ENCODE data around the gene TSGA10IP.
"Not testable (repeated sequence)": the region's sequence is repeated elsewhere in the genome, so short reads cannot be mapped to it uniquely, and the experiment has no call there.

The TSGA10IP gene

DNA sequence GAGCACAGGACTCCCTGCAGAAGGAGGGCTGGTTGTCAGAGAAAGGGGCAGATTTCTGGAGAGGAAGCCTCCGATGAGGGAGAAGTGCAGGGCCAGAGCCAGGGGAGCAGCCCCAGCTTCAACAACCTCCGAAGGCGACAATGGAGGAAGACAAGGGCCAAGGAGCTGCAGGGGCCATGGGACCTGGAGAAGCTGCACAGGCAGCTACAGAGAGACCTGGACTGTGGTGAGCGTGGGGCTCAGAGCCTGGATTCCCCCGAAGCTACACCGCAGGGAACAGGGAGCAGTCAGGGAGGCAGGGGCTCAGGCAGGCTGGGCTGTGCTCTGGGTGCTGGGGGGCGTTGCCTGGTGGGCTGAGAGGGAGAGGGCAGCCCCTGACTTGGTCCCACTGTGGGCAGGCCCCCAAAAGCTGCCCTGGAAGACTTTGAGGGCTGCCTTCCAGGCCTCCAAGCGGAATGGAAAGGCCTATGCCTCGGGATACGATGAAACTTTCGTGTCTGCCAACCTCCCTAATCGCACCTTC lies 2.4 kb downstream of the TSGA10IP start:
- no peak for DNase-seq

DNA sequence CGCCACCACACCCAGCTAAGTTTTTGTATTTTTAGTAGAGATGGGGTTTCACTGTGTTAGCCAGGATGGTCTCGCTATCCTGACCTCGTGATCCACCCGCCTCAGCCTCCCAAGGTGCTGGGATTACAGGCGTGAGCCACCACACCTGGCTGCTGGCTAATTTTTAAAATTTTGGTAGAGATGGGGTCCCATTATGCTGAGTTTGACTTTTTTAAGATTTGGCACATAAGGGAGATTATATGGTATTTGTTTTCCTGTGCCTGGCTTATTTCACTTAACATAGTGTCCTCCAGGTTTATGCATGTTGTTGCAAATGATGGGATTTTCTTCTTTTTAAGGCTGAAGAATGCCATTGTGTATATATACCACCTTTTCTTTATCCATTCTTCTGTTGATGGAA lies 5.4 kb downstream of the TSGA10IP start:
- not testable (repeated sequence) for DNase-seq

DNA sequence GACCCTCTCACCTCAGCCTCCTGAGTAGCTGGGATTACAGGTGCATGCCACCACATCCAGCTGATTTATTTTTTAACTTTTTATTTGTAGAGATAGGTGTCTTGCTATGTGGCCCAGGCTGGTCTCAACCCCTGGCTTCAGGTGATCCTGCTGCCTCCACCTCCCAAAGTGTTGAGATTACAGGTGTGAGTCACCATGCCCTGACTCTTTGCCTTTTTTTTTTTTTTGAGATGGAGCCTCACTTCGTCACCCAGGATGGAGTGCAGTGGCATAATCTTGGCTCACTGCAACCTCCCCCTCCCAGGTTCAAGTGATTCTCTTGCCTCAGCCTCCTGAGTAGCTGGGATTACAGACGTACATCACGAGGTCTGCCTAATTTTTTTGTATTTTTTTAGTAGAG lies 6.4 kb downstream of the TSGA10IP start:
- DNase-seq = not testable (repeated sequence)

DNA sequence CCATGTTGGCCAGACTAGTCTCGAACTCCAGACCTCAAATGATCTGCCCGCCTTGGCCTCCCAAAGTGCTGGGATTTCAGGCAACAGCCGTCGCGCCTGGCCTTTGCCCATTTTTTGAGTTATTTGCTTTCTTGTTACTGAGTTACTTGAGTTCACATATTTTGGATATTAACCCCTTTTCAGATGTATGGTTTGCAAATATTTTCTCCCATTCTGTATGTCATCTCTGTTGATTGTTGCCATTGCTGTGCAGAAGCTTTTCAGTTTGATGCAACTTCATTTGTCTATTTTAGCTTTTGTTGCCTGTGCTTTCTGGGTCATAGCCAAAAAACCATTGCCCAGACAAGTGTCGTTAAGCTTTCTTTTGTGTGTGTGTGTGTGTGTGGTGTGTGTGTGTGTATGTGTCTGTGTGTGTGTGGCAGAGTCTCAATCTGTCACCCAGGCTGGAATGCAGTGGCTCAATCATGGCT lies 6.8 kb downstream of the TSGA10IP start:
- DNase-seq = no peak

DNA sequence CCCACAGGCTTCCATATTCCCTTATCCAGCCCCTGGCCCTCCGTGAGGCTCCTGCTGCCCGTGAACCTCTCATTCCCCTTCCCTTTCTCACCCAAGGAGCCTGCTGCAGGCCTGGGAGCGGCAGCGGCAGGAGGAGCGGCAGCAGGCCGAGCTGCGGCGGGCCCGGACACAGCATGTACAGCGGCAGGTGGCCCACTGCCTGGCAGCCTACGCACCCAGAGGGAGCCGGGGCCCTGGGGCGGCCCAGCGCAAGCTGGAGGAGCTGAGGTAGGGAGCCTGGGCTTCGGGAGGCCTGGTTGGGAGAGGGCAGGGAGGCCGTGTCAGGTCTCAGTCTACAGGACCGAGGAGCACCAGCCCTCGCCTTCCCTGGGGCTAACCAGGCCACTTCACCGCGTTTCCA lies 8.2 kb downstream of the TSGA10IP start:
- DNase-seq = no peak

DNA sequence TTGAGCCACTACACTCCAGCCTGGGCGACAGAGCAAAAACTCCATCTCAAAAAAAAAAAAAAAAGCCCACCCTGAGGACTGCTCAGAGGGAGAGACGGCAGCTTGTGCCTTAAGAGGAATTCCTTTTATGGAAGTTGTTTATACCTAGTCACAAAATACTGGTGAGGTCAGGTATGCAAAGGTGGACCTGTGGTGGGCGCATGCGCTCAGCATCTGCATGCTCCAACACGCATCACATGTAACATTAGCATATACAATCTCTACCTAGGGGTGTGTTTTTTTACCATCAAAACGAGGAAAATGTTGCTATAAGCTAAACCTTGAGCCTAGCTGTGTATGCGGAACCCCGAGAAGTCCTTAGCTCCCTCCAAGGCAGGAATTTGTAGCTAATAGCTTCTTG lies 9.5 kb downstream of the TSGA10IP start:
- DNase-seq = no peak

DNA sequence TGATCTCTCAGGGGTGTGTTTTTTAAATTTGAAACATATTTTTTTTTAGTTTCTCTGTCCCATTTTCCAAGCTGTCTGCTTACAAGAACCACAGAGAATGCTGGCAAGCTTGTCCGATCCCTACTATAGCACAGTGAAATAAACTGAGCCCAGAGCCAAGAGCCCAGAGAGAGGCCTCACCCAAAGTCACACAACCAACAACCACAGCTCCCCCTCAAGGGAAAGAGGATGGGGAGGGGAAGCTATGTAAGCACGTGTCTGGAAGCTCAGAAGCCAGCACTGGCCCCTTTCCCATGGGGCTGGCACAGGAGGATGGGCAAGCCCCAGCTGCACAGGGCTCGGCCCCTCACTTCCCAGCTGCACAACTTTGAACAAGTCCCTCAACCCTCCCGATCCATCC lies 13.0 kb downstream of the TSGA10IP start:
- DNase-seq = no peak

DNA sequence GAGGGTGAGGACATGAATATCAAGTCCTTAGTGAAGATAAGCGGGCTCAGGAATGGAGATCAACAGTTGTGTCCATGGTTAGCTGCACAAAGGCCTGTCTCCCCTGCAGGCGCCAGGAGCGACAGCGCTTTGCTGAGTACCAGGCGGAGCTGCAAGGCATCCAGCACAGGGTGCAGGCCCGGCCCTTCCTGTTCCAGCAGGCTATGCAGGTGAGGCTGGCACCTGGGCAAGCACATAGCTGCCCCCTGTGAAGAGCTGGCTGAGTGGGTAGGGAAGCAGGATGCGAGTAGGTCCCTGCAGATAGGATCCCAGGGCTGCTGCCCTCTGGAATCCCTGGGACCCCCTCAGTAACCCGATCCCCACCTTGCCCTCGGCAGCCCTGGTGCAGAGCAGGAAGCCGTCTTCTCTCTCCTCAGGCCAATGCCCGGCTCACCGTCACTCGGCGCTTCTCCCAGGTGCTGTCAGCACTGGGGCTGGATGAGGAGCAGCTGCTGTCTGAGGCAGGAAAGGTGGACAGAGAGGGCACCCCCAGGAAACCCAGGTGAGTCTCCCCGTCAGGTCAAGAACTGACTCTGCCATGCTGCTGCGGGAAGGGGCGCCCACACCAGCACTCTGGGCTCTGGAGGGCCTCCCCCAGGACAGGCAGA lies 13.6 kb downstream of the TSGA10IP start:
- DNase-seq = no peak

DNA sequence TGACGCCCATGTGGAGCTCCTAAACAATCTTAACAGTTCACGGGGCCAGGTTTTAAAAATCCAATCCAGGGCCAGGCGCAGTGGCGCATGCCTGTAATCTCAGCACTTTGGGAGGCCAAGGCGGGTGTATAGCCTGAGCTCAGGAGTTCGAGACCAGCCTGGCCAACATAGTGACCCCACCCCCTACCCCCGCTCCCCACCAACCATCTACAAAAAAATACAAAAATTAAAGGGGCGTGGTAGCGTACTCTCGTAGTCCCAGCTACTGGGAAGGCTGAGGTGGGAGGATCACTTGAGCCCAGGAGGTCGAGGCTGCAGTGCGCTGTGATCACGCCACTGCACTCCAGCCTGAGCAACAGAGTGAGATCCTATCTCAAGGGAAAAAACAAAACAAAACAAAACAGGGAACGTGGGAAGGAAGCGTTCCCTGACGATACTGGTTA lies 15.6 kb downstream of the TSGA10IP start:
- no peak for DNase-seq

DNA sequence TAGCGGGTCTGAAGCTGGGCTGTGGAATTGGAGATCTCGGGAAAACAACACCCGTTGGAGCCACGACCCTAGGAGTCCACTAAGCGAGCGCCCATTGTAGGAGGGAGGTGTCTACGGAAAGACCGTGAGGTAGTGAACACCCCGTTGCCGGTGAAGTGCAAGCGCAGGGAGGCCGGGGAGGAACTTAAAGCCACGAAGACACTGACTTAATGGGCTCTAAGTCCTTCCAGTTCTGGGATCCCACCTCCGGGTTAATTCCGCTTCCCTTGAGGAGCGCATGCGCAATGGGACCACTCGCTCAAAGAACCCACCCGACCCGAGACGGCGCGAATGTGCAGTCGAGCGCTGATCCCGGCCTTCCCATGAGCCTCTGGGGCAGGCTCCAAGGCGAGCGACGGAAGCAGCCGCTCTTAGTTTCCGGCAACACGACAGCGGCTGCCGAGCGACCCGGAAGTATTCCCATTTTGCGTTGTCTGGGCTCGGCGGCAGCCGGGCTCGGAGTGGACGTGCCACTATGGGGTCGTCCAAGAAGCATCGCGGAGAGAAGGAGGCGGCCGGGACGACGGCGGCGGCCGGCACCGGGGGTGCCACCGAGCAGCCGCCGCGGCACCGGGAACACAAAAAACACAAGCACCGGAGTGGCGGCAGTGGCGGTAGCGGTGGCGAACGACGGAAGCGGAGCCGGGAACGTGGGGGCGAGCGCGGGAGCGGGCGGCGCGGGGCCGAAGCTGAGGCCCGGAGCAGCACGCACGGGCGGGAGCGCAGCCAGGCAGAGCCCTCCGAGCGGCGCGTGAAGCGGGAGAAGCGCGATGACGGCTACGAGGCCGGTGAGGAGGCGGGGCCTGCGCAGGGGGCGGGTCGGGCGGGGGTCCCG lies 16.2 kb downstream of the TSGA10IP start, which contains the start of gene SART1:
TSS of gene SART1 (plus strand) at position 468 of the 874 bp plus-strand sequence. CDS start at position 515, 47 bp downstream.
- DNase-seq = peak; percentile 98

DNA sequence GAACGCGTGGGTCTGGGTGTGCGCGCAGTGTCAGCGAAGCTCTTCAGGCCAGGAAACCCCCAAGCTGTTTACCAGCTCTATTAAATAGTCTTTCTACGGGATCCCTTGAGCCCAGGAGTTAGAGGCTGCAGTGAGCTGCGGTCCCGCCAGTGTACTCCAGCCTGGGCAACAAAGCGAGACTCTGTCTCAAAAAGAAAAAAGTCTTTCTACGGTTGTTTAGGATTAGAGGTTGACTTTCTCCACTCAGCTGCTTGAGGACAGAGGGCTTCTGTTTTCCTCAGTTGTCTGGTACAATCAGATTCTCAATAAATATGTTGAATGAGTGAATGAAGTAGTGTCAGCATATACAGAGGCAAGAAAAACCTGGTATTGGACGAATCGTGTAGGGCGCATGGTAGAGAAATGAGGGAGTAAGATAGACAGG lies 16.9 kb downstream of the TSGA10IP start:
- DNase-seq = no peak

DNA sequence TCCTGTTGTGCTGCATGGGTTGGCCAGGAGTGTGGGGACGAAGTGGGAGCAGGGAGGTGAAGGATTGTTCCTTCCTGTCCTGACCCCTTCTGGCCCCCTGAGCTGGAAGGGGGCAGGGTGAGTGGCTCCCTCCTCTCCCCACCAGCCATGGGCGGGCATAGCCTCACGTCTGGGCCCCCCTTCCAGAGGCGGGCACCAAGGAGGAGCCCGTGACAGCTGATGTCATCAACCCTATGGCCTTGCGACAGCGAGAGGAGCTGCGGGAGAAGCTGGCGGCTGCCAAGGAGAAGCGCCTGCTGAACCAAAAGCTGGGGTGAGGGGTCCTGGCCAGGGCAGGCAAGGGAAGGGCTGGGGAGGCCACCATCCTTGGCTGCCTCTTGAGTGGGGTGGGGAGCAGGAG lies 19.6 kb downstream of the TSGA10IP start:
- no peak for DNase-seq

DNA sequence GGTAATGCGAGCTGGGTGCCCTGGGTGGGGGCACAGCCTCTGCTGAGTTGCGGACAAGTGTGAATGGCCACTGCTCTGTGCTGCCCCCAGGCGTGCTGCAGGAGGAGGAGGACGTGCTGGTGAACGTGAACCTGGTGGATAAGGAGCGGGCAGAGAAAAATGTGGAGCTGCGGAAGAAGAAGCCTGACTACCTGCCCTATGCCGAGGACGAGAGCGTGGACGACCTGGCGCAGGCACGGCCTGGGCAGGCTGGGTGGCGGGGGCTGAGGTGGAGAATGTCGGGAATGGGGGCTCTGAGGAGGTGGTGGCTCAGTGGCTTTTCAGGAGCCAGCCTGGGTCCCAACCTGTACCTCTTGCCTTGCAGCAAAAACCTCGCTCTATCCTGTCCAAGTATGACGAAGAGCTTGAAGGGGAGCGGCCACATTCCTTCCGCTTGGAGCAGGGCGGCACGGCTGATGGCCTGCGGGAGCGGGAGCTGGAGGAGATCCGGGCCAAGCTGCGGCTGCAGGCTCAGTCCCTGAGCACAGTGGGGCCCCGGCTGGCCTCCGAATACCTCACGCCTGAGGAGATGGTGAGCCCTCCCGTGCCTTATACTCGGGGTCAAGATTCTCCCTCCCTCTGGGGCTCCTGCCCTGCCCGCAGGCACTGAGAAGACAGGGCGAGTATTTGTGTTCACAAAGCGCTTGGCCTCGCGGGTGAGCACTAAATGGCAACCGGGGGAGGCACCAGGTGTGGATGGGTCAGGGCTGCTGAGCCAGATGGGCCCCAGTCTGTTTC lies 20.9 kb downstream of the TSGA10IP start:
- no peak for DNase-seq

DNA sequence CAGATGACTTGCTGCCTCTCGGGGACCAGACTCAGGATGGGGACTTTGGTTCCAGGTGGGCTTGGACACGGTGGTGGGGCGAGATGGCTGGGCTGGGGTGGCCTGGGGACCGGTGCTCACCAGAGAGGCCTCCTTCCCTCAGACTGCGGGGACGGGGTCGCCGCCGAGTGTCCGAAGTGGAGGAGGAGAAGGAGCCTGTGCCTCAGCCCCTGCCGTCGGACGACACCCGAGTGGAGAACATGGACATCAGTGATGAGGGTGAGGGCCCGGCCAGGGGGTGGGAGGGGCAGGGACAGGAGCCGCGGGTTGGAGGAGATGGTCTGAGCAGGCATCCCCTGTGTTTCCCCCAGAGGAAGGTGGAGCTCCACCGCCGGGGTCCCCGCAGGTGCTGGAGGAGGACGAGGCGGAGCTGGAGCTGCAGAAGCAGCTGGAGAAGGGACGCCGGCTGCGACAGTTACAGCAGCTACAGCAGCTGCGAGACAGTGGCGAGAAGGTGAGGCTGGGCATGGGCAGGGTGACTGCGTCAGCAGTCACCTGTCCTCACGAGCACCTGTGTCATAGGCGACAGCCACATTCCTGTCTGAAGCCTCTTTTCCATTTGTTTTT lies 22.2 kb downstream of the TSGA10IP start:
- no peak for DNase-seq

DNA sequence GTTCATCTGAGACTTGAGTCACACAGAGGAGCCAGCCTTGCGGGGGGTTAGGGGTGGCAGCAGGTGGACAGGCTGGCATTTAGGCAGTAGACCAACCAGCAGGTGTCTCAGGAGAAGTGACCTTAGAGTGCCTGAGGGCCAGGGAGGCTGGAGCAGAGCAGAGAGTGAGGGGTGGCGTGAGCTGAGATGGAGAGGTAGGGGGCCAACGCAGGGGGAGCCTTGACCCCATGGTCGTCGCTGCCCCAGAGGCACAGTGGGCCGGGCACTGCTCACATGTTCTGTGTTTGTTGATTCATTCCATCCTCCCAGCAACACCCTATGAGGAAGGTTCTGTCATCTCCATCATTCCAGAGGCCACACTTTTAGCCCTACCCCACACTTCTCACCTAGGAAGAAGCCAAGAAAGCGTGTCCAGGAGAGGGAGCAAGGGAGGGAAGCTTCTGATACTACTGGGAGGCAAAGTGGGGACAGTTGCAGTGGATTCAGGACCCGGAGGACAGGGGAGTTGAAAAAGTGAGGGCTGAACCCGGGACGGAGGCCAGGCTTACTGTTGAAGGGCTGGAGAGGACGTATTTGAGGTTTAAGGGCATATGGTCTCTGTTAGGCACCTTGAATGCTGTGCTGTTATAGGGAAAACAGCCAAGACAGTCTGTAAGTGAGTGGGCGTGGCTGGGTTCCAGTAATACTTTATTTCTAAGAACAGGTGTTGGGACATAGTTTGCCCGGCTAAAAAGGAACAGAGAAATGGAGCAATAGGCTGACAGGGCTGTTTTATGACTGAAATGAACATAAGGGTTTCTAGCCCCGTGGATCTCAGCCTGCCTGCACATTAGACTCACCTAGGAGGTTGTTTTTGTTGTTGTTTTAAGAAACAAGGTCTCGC lies 23.6 kb downstream of the TSGA10IP start:
- no peak for DNase-seq

DNA sequence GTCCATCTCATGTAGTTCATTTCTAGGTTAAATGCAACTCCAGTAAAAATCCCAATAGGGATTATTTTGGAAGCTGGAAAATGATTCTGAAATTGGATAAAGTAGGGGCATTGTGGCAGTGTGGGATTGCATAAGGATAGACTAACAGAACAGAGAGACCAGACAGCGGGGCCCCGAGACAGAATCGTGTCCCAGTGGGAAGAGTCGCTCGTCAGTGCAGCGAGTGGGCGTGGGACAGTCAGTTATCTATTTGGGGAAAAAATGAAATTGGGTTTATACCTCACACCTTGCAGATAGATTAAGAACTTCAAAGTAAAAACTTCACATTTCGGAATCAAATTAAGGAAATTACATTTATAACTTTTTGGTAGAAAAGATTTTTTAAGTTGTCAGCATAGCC lies 26.8 kb downstream of the TSGA10IP start:
- no peak for DNase-seq

DNA sequence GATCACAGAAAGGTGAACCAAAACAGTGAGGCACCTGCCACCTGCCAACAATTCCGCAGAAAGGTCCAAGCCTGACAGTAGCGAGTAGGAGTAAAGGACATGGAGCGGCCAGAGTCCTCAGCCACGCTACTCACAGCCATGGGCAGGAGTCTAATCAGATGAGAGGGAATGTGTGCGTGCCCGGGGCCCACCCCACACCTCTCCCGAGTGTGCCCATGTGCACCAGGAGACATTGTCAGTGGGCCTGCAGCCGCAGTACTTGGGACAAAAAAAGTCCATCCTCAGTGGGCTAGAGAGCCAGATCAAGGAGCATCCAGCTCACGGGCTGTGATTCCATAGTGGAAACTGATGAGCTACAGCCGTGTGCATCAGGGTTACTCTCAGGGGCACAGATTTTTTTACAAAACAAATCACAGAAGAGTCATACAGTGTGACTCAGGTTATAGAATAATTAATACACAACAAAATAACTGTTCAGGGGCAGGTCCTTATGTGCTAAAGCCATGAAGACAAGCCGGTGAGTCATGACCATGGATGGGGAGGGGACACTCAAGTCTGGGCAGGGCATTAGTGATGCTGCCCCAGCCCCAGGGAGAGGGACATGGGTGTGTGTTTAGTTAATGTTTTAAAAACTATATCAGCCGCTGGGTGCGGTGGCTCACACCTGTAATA lies 28.3 kb downstream of the TSGA10IP start:
- no peak for DNase-seq

DNA sequence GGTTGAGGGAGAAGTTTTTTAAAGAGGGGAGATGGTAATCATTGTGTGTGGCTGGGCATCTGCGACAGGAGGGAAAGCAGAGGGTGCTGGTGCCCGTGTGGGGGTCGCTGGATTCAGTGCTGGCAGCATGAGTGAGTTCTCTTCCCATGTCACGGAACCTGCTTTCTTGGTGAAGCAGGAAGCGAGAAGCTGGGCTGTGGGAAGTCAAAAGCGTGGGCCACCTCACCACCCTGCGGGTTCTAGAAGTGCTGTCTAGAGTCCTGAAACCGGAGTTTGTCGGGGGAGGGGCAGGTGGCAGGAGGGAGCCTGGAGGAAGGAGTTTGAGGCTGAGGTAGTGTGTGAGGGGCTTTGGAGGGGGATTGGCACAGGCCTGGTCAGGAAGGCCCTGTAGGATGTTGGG lies 30.5 kb downstream of the TSGA10IP start:
- DNase-seq = no peak

DNA sequence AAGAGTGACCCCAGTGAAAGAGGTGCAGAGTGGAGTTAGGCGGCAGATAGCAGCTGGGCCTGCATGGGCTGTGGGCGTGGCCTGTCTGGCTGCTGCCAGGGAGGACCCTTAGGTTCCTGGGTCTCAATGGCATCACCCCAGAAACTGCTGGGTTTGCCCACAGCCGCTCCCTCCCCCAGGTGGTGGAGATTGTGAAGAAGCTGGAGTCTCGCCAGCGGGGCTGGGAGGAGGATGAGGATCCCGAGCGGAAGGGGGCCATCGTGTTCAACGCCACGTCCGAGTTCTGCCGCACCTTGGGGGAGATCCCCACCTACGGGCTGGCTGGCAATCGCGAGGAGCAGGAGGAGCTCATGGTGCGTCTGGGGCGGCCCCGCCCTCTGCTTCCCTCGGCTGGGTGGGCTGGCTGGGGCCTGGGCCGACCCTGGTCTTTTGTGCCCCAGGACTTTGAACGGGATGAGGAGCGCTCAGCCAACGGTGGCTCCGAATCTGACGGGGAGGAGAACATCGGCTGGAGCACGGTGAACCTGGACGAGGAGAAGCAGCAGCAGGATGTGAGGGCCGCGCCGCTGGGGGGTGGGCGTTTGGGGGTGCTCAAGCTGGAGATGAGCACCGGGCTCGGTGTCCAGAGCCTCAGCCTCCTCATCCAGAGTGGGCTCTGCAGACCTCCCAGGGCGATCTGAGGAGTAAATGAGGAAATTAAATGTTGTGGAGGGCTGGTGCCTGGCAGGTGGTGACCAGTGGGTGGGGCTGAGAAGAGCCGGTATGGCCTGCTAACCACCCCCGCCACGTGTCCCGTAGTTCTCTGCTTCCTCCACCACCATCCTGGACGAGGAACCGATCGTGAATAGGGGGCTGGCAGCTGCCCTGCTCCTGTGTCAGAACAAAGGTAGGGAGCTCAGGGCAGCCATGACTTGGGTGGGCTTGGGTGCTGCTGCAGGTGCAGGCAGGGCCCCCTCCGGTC lies 31.2 kb downstream of the TSGA10IP start:
- DNase-seq = no peak

Data from stimulated activated CD4-positive, alpha-beta T cell treated with anti-CD3 and anti-CD28 coated beads, Interleukin-1b, Interleukin-23, amount 100 ng/mL, for 48 hours (primary cell).